ENCODE data around the gene ZNF76.
A peak's percentile ranks its signal among the peaks of the same experiment; 100 is the strongest.

The ZNF76 gene

GRCh38 chr6:35309611-35310264 lies 50.2 kb downstream of the ZNF76 start:
- no peaks in the 10 kb centered on the region for H3K36me3 ChIP-seq (replicated peaks; ENCODE audit: insufficient read depth, low read length)
- no peak for DNase-seq
- H4K20me1 ChIP-seq (ENCODE audit: insufficient read depth, low read length): no peaks in the 10 kb centered on the region
- no peaks in the 10 kb centered on the region for H3F3A ChIP-seq (ENCODE audit: insufficient read depth, low read length)
- no peak overlapping the region for H3K4me3 ChIP-seq (ENCODE audit: low read length)
- H3K9ac ChIP-seq (ENCODE audit: low read length): no peak overlapping the region
- TF ChIP-seq, protein P1, sequence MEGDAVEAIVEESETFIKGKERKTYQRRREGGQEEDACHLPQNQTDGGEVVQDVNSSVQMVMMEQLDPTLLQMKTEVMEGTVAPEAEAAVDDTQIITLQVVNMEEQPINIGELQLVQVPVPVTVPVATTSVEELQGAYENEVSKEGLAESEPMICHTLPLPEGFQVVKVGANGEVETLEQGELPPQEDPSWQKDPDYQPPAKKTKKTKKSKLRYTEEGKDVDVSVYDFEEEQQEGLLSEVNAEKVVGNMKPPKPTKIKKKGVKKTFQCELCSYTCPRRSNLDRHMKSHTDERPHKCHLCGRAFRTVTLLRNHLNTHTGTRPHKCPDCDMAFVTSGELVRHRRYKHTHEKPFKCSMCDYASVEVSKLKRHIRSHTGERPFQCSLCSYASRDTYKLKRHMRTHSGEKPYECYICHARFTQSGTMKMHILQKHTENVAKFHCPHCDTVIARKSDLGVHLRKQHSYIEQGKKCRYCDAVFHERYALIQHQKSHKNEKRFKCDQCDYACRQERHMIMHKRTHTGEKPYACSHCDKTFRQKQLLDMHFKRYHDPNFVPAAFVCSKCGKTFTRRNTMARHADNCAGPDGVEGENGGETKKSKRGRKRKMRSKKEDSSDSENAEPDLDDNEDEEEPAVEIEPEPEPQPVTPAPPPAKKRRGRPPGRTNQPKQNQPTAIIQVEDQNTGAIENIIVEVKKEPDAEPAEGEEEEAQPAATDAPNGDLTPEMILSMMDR (IDR thresholded peaks at IDR 0.05; ENCODE audit: low read length): no peak
- TF ChIP-seq EZH2 (optimal IDR thresholded peaks at IDR 0.05; ENCODE audit: low read depth, low read length): no peak
- TF ChIP-seq EZH2phosphoT487 (IDR thresholded peaks at IDR 0.05; ENCODE audit: low read length): no peak
- no peaks in the 10 kb centered on the region for H3K9me3 ChIP-seq (replicated peaks; ENCODE audit: insufficient read depth, low read length)
- no peak overlapping the region for H3K27ac ChIP-seq (ENCODE audit: low read length)
- H3K9me2 ChIP-seq (replicated peaks; ENCODE audit: insufficient read depth, low read length): no peaks in the 10 kb centered on the region
- H3K4me2 ChIP-seq (ENCODE audit: low read depth, low read length): no peak overlapping the region
- no peak overlapping the region for H2AFZ ChIP-seq (ENCODE audit: low read length)
- H3K79me2 ChIP-seq (ENCODE audit: low read length): peaks cover 37% of the 10 kb centered on the region
- no peaks in the 10 kb centered on the region for H3K27me3 ChIP-seq (replicated peaks; ENCODE audit: insufficient read depth, low read length)
- peaks cover 27% of the 10 kb centered on the region for H3K4me1 ChIP-seq (ENCODE audit: low read length)

- Histone ChIP-seq H3F3A (ENCODE audit: insufficient read depth, low read length) (no peaks in the 10 kb centered on the region), H3K27me3 (replicated peaks; ENCODE audit: insufficient read depth, low read length) (no peaks in the 10 kb centered on the region), H3K4me2 (ENCODE audit: low read depth, low read length) (no peak overlapping the region), H3K4me3 (ENCODE audit: low read length) (no peak overlapping the region), H3K27ac (ENCODE audit: low read length) (no peak overlapping the region), H3K36me3 (replicated peaks; ENCODE audit: insufficient read depth, low read length) (no peaks in the 10 kb centered on the region), H3K9me3 (replicated peaks; ENCODE audit: insufficient read depth, low read length) (no peaks in the 10 kb centered on the region), H3K9me2 (replicated peaks; ENCODE audit: insufficient read depth, low read length) (no peaks in the 10 kb centered on the region), H3K9ac (ENCODE audit: low read length) (no peak overlapping the region), H3K4me1 (ENCODE audit: low read length) (peaks cover 26% of the 10 kb centered on the region), H2AFZ (ENCODE audit: low read length) (no peak overlapping the region), H4K20me1 (ENCODE audit: insufficient read depth, low read length) (no peaks in the 10 kb centered on the region), H3K79me2 (ENCODE audit: low read length) (peaks cover 31% of the 10 kb centered on the region)
- no peak for DNase-seq
- TF ChIP-seq, protein P1 (IDR thresholded peaks at IDR 0.05; ENCODE audit: low read length): no peak
Observed at GRCh38 chr6:35310265-35310831, 50.8 kb downstream of the ZNF76 start.

GRCh38 chr6:35311390-35312075 lies 52.0 kb downstream of the ZNF76 start:
- H3K79me2 ChIP-seq (ENCODE audit: low read length): peaks cover 25% of the 10 kb centered on the region
- H3K9me2 ChIP-seq (replicated peaks; ENCODE audit: insufficient read depth, low read length): no peaks in the 10 kb centered on the region
- peaks cover 26% of the 10 kb centered on the region for H3K4me1 ChIP-seq (ENCODE audit: low read length)
- no peak overlapping the region for H3K4me3 ChIP-seq (ENCODE audit: low read length)
- H3K27ac ChIP-seq (ENCODE audit: low read length): peak overlapping the region; percentile 5; the same call in 1 of the 2 replicates
- no peak overlapping the region for H3K9ac ChIP-seq (ENCODE audit: low read length)
- H3F3A ChIP-seq (ENCODE audit: insufficient read depth, low read length): no peaks in the 10 kb centered on the region
- no peaks in the 10 kb centered on the region for H3K36me3 ChIP-seq (replicated peaks; ENCODE audit: insufficient read depth, low read length)
- H3K4me2 ChIP-seq (ENCODE audit: low read depth, low read length): peak overlapping the region; percentile 8; the same call in 1 of the 2 replicates
- no peaks in the 10 kb centered on the region for H3K27me3 ChIP-seq (replicated peaks; ENCODE audit: insufficient read depth, low read length)
- no peak for DNase-seq
- TF ChIP-seq, protein P1 (IDR thresholded peaks at IDR 0.05; ENCODE audit: low read length): no peak
- TF ChIP-seq EZH2phosphoT487 (IDR thresholded peaks at IDR 0.05; ENCODE audit: low read length) (no peak), EZH2 (optimal IDR thresholded peaks at IDR 0.05; ENCODE audit: low read depth, low read length) (no peak)
- H2AFZ ChIP-seq (ENCODE audit: low read length): no peak overlapping the region
- no peaks in the 10 kb centered on the region for H3K9me3 ChIP-seq (replicated peaks; ENCODE audit: insufficient read depth, low read length)
- no peaks in the 10 kb centered on the region for H4K20me1 ChIP-seq (ENCODE audit: insufficient read depth, low read length)

Measured in MM.1S (cell line).